SK-N-MC (cell line): Measurements from ENCODE around the gene PCBP3.

Experiments used
- EZH2 ChIP-seq: fragments of 200-600 bp; sonication (generic); IDR thresholded peaks from one replicate; pipeline ENCODE4 v1.6.1; 2017; ENCODE audit warnings: antibody characterized with exemption
- FOXP2 ChIP-seq: optimal IDR thresholded peaks from 2 replicates; pipeline ENCODE3; 2011; ENCODE audit warnings: mild to moderate bottlenecking, moderate library complexity; ENCODE audit not compliant: insufficient read depth; ENCODE audit errors: extremely low read length, control extremely low read depth
- POLR2AphosphoS5 ChIP-seq: IDR thresholded peaks from 2 replicates; pipeline ENCODE4 v1.6.1; 2012; ENCODE audit warnings: mild to moderate bottlenecking, low read depth, low read length, borderline replicate concordance

DNA sequence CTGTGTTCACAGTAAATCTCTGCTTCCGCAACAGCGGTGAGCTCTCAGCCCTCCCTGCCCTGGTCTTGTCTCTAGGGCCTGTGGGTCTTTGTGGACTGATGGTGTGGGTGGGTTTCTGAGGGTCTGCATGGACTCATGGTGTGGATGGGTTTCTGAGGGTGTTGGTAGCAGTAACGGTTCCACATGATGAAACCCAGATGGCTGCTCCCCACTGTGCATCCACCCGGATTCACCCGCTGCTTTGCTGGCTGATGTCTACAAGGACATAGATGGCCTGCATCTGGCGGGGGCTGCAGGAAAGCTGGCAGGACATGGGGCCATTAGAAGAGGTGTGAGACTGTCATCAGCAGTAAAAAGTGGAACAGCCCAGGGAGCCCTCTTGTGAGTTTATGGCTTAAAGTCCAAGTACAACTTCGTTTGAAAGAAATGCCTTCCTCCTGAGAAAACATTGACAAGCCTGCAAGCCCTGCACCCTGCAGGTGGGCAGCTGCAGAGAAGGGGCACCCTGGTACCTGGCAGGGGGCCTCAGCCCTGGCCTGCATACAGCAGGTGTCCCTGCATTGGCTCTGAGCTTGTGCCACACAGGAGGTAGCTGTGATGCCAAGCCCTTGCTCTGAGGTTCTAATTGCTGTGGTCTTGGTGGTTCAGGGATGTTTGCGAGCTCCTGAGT, 181.2 kb downstream of the PCBP3 start:
- TF ChIP-seq EZH2 (no peak), POLR2AphosphoS5 (no peak), FOXP2 (no peak)
